ENCODE measurements around the gene RNF152.

RNF152 gene

DNA sequence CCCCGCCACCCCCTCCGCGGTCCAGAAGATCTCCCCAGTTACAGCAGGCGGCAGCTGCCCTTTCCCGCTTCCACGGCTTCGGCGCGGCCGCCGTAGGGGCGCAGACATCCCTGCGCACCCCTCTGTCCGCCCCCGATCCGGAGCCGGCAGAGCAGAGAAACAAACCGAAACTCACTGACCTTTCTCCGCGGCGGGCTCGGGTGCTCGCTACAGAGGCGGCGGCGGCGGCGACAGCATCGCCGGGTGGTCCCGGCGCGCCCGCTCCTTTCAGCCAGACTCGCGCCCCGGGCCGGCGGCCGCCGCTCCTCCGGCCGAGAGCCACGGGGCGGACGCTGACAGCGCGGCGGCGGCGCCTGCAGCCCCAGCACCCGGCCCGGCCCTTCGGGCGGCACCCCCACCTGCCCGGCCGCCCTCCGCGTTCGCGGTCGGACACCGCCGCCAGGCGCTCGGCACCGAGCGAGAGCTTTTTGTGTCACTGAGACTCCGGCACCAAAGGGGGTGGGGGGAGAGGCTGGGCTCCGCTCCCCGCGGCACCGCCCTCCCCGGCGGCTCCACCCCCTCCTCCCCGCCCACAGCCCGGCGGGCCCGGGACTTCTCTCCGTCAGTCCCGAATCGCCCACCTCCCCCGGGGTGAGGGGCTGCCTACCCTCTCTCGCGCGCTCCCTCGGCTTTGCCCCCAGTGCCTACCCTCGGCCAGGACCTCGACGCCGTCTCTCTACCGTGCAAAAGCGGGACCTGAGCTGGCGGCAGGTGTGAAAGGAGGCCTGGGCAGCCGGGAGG is 1.4 kb upstream of the RNF152 start:
- FAIRE-seq, result no peak

DNA sequence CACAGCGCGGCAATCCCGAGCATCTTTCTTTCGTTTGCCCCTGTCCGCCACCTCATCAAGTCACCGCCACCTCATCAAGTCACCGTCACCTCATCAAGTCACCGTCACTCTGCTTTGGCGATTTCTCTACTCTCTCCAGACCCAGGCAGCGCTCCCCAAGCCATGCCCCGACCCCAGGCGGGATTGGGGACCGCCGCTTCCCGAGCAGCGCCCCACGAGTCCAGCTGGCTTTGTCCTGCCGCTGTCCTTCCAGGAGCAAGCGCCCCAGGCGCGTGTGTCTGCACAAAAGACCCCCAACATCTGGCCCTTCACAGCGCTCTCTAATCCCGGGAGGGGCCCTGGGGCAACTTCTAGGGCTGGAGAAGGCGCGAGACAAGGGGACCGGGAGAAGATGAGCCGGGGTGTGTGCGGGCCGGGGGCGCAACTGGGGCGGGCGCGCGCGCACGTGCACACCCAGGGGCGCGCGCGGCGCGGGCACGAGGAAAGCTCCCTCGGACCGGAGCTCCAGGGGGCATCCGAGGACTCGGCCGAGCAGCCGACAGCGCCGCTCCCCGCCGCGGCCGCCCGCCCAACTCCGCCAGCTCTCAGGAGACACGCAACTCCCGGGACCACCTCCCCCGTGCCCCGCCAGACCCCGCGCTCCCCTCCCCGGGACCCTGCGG is 633 bp upstream of the RNF152 start:
- FAIRE-seq, result no peak

DNA sequence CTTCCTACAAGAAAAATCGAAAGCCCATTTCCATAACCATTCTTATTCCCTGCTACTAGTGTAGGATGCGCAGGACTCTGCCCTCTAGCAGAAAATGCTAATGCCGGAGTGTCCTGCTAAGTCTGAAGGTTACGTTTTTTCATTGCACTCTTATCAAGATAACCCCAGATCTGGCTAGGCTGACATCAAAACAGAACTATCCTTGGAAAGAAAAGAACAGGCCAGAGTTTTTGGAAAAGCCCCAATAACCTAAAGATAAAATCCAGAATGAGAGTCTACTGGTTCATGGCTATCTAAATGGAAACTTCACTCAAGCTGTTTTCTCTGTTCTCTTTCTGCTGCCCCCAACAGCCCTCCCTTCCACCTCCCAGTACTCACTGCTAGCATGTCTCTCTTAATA is 913 bp downstream of the RNF152 start:
- no peak for FAIRE-seq

DNA sequence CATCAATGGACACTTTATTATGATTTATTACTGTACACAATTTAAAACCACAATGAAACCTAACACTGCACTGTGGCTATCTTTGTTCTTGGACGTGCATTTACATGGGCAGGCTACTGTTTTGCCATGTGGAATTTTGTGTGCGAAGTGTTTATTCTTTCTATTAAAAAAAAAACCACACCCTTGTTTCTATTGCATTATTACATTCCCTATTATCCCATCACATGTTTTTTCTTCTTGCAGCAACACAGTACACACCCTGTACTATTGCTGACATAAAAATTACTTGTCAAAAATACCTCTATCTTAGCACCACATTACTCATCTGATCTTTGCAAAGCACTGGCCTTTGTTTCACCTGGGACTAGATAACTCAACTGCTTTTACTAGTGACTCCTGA is 1.5 kb downstream of the RNF152 start:
- no peak for FAIRE-seq

DNA sequence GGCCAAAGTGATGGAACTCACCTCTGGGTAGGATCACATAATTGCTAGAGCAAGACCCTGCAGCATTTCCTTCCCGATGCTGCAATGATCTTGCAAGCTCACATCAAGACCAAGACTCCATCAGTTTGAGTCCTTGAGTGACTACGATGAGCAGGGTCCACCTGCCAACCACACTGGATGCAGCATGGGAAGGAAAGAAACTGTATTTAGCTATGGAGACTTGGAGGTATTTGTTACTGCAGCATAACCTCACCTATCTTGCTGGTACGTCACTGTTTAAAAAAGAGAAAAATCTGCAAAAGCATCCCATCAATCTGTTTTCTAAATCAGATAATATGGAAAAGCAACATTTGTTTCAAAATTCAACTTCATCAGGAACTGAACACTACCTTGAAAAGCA is 2.5 kb downstream of the RNF152 start:
- no peak for FAIRE-seq

DNA sequence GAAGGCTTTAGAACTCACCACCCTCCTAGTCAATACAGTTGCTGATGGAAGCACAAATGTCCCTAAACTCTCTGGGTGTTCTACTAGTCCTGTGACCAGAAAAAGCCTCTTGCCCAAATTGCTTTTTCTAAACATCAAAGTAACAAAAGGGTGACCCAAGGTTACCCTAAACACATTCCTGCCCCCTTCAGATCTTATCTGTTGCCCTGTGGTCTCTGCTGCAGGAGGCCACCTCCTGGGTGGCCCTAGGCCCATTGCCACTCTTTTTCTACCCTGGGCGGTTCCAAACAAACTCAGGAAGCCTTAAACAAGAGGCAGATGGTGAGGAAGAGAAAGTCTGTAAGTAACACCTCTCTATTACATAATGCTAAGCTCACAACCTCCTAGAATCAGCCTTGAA is 3.3 kb downstream of the RNF152 start:
- no peak for FAIRE-seq

DNA sequence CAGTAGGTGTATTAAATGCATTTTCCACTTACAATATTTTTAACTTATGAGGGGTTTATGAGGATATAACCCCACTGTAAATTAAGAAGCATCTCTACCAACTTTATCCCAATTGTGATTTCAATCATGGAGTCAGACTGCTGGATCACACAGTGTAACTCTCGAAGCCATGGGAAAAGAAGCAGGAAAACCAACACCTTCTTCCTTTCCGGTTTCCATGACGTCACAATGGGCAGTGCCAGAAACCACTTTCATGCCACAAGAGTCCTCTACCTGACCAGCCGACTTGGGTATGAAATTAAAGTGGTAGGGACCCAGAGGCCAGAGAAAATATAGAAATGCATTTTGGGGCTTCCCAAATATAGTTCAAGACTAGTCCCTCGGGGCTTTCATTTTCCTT is 4.2 kb downstream of the RNF152 start:
- no peak for FAIRE-seq

DNA sequence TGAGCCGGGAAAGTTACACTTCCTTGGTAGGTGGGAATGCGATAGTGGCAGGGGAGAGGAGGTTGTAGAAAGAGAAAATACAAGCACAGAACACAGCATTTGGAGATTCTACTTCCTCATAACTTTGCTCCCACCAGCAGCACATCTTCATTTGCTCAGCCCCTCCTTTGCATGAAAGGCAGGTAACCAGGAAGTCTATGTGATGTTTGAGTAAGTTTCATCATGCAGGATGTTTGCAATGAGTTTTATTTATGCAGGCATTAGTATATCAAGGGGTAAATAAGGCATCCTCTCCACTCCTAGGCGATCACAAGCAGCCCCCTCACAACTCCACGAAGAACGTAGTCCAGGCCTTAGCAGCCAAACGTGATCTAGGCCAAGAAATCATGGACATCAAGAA is 5.0 kb downstream of the RNF152 start:
- no peak for FAIRE-seq

DNA sequence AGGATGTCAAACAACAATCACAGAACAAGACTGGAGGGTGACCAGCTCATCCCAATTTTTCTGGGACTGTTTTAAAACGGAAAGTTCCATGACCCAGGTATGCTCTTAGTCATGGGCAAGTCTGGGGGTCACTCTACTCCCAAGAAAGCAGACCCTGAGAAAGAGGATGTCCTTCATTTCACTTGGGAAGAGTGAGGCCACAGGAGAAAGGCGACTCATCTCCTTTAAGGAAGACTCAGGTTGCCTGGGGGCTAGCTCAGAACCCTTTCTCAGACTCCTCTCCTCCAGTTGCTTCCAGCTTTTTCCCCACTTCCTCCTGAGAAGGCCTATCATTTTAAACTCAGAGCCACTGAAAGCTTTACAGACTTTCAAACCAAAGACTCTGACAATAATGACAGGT is 9.3 kb downstream of the RNF152 start:
- no peak for FAIRE-seq

DNA sequence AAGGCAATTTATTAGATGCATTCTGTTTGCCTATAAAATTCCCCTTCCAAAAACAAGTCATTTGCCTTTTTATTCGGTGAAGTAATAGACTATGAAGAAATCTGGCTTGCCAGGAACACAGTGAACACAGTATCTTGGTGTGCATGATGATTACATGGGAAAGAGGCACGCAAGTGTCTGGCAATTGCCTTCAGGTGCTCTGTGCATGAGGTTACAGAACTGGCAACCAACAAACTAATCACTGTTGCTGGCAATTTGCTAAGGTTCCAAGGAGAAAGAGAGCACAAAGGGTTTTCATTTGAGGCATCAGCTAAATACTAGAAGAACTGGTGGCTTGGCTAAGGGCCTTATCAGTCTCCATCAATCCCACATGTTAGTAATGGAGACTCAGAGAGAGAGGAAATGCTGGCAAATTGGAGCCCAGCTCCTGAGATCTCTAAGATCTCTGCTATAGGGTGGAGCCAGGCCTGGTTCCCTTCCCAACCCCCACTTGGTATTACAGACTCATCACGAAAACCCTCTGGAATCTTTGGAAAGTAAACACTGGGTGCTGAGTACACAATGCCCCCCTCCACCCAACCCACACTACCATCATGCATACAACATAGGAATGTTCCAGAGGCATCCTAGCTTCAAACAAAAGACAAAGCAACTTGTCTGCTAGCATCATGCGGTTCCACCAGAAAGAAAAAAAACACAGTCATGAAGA is 10.4 kb downstream of the RNF152 start:
- FAIRE-seq, result no peak

DNA sequence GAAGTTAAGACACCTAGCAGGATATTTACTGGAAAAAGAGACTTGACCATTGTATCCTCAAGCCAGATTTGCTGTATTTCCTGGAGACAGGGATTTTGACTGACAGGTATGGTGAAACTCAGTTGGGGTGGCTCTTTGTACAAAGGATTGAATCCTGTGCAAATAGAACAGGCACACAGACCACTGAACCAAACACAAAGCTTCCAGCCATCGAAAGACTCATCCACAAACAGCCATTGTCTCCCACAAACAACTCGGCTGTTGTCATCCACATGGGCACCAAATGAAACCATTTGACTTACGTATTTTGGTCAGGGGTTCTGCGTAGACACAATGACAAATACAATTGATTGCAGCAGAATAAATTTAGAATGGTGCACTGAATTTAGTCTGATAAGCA is 15.9 kb downstream of the RNF152 start:
- FAIRE-seq, result no peak

DNA sequence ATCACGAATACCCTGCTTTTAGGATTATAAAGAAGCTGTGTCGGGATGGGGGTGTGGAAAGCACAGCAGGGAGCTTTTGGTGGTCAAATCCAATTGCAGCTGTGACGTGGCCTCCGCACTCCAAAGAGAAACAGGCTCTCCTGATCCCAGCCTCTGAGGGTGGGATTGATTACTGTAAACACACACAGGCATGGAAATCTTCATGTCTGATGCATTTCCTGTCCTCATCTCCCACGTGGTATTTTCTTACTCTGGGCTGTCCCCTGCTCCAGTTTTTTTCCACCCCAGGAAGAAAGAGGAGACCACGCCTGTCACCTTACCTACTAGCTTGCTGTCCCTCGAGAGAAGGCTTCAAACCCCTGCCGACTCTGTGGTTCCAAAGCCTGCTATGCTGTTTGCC is 22.7 kb downstream of the RNF152 start:
- no peak for FAIRE-seq

DNA sequence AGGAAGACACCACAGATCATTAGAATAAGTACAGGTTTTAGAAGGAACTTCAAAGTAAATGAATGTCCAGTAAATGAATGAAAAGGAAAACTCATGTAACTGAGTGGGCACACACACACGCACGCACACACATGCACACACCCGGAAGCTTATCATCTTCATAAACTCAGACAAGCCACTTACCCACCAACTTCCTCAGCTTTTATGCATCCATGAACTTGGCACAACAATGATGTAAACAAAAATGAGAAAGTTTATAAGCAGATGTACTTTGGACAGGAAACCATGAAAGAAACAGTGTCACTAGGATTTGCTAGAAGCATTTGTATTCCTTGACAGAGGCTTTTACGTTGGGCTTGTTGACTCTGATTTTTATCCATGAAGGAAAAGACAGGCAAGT is 23.2 kb downstream of the RNF152 start:
- no peak for FAIRE-seq

DNA sequence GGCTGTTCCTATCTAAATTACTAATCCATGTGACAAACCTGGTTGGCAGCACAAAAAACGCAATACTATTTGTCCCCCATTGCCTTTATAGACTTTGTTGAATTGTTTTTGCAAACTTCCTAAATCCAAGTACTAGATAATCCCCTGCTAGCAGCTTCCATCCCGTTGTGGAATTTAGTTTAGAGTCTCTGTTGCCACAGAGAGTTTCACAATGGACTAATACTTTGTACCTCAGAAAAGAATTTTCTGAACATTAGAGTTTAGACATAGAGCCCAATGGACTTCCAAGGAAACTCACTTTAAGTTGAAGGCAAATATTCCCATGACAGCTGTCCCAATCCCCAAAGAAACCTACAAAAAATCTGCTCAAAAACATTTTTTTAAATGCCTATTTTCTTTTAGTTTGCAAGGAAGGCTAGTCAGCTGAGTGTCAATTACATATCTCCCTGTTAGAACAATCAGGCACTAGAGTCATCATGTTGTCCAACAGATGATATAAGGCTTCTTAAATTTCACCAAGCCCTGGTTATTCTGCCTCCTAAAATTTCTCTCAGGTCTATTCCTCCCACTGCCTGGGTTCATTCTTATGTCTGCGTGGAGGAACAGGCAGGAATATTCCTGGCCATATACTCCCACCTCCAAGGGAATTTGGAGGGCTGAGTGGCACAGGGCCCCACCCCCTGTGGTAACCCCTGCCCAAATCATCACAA is 27.2 kb downstream of the RNF152 start:
- no peak for FAIRE-seq

DNA sequence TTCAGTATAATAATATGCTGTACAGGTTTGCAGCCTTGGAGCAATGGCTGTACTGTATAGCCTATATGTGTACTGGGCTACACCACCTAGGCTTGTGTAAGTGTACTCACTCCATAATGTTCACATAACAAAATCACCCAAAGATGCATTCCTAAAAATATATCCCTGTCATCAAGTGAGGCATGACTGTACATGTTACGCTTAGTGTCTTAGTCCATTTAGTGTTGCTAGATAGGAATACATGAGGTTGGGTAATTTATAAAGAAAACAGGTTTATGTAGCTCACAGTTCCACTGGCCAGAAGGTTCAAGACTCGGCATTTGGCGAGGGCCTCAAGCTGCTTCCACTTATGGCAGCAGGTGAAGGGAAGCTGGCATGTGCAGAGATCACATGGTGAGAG is 31.4 kb downstream of the RNF152 start:
- FAIRE-seq, result no peak

DNA sequence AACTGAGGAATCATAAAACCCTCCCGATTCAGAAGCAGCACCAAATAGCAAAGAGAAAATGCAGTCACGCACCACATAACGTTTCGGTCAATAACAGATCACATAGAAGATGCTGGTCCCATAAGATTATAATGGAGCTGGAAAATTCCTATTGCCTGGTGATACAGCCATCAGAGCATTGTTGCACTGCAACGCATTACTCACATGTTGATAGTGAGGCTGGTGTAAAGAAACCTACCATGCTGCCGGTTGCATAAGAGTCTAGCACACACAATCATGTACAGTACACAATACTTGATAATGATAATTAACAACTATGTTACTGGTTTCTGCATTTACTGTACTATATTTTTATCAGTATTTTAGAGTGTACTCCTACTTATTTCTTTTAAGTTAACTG is 32.5 kb downstream of the RNF152 start:
- FAIRE-seq, result no peak

DNA sequence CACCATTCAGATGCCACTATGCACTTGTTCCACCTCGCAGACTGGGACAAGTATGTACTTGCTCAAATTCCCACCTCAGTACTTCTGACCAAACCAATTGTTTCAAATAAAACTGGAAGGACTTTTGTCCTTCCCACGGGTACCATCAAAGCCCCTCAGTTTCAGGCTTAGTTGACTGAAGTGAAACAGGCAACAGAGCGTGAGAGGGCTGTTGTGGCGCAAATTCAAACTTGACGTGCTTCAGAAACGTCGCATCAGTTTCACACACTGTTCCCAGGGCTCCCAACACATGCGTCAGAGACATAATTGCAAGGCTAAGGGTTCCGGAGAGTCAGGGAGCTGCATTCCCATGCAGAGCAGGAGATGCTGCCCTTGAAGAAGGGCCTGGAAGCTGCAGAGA is 33.7 kb downstream of the RNF152 start:
- no peak for FAIRE-seq

DNA sequence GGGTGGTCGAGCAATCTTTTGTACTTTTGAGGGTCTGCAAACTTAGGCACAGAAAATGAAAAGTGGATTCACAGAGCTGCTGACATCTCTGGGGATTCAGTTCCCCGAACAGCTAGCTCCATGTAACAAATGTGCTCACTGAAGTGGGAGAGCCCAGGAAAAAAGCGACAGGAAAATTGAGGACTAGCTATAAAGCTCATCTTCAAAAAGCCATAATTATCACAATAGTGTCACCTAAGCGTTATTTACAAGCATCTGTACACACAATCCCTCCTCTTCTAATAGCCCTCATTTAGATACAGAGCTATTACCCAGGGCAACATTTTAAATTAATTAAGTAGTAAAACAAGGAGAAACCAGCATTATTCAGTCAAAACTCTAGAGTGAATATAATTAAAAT is 36.1 kb downstream of the RNF152 start:
- FAIRE-seq, result no peak

DNA sequence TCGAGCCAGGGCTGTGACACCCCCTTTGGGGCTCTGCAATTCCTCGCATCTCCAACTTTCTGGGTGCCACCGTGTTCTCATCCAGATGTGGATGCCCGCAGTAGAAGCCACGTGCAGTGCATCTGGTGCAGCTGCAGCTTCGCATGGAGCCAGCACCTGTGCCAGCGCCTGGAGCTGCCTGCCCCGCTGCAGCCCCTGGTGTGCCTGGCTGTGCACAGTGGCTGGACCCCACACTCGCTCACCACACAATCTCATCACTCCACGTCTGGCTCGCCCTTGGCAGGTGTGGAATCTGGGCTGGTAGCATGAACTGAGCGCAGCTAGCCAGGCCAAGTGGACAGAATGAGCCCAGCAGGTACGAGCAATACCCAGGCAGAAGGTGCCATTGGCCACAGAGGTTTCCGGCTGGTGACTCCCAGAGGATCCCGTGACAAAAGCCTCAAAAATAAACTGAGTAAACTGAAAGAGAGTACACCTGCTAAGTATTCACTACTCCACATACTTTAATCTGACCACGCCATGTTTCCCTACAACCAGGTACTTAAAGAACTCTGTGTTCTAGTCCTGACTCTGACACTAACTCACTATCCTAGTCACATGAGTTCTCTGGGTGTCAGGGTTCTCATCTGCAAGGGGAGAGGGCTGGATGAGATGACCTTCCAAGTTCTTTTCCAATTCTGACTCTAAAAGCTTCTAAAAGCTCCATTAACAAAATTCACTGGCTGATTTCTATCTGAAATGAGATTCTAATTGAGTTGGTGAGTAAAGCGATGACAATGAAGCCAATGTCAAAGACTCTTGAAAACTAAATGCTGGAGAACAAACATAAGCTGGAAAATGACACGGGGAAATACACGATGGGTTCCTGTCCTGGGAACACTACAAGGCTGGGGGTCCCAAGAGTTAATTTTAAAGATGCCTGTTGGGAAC is 37.1 kb downstream of the RNF152 start:
- no peak for FAIRE-seq

DNA sequence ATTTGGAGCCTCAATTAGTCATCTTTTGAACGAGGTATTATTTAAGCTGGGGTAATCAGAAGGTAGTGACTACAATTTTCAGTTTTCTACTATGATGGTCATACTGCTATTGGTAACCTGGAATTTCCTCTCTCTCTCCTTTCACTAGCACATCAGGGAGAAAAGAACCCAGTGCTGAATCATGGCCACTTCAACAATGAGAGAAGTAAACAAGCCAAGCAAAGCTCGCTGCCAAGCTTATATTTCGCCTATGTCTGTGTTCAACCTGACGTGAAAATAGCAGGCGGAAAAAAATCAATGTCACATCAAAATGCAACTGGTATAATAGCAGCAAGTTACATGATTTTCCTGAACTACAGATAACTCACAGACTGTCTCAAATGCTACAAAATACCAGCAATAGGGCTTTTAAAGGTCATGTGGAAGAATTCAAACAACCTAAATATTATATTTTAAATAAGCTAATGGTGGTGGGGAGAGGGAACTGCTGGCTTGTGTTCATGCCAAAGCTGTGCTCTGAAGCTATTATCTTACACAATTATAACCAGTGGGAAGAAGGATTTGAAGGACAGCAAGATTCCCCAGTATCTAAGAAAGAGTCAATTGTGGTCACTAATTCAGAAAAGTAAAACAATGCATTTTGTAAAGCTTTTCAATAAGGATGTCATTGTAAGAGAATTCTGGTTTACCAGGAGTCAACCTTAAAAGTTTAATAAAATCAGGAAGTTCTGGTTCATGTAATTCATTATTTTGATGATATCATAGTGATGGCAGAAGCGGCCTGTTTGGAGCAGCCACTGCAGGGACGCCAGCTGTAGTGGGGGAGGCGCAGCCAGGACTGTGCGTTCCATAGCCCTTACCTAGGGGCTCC is 38.0 kb downstream of the RNF152 start:
- no peak for FAIRE-seq

DNA sequence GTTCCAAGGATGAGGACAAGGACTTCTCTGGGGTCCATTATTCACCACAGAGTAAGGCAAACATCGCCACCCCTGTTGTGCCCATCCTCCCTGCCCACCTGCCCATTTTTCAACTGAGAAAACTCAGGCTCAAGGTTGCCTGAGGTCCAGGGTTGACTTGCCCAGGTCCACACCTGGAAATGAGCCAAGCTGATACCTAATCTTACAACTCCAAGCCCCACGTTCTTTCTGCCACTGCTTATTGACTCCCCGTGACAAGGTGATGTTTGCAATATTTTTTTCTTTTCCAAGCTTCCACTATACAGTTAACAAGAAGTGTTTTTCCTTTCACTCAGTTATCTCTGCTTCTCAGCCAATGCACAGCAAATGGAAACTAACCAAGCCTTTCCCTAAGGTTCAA is 39.0 kb downstream of the RNF152 start:
- no peak for FAIRE-seq
